Neural crest cell (in vitro differentiated cells): ENCODE results near the gene GABRR2. TPM values are rescaled to one million over a fixed set of nuclear protein-coding genes. Genes with fewer than 3 reads are reported as not detected.
A peak's percentile ranks its signal among the peaks of the same experiment; 100 is the strongest.

Experiments used
- DNase-seq: peaks from one replicate; pipeline ENCODE4 v3.0.0; 2021; ENCODE audit warnings: low read depth, mixed read lengths, low spot score
- H3K27ac Mint-ChIP-seq: one replicate; pipeline ENCODE4 v1.8.0; 2021; ENCODE audit warnings: mild to moderate bottlenecking, mixed read lengths; ENCODE audit not compliant: unreplicated experiment
- H3K27me3 Mint-ChIP-seq: 2 replicates; pipeline ENCODE4 v1.8.0; 2021; ENCODE audit warnings: low read depth, mild to moderate bottlenecking, mixed read lengths
- H3K36me3 Mint-ChIP-seq: 2 replicates; pipeline ENCODE4 v1.8.0; 2021; ENCODE audit warnings: low read depth, mild to moderate bottlenecking, mixed read lengths
- H3K4me1 Mint-ChIP-seq: 2 replicates; pipeline ENCODE4 v1.8.0; 2021; ENCODE audit warnings: mixed read lengths
- H3K4me3 Mint-ChIP-seq: one replicate; pipeline ENCODE4 v1.8.0; 2021; ENCODE audit warnings: mild to moderate bottlenecking, mixed read lengths
- H3K9me3 Mint-ChIP-seq: 2 replicates; pipeline ENCODE4 v1.8.0; 2021; ENCODE audit warnings: mixed read lengths
- total RNA-seq: library from RNA; stranded (reverse); gene quantifications from 2 replicates; pipeline ENCODE4 v1.2.1, GENCODE V29; 2021
- TF ChIP-seq, protein P1 (sequence below): fragments of 200-600 bp; sonication (generic); conservative IDR thresholded peaks from 2 replicates; pipeline ENCODE4 v1.5.0; 2021; ENCODE audit warnings: antibody characterized with exemption, mild to moderate bottlenecking

The GABRR2 gene
- total RNA-seq, 1 donor from 2014 or later, result 0.51 TPM

GRCh38 chr6:89250239-89250638 lies 64.9 kb downstream of the GABRR2 start:
- Mint-ChIP-seq H3K27me3 (no peaks in the 10 kb centered on the region), H3K9me3 (no peaks in the 10 kb centered on the region), H3K4me3 (no peak overlapping the region), H3K27ac (no peak overlapping the region), H3K36me3 (no peaks in the 10 kb centered on the region), H3K4me1 (no peaks in the 10 kb centered on the region)
- TF ChIP-seq, protein P1, sequence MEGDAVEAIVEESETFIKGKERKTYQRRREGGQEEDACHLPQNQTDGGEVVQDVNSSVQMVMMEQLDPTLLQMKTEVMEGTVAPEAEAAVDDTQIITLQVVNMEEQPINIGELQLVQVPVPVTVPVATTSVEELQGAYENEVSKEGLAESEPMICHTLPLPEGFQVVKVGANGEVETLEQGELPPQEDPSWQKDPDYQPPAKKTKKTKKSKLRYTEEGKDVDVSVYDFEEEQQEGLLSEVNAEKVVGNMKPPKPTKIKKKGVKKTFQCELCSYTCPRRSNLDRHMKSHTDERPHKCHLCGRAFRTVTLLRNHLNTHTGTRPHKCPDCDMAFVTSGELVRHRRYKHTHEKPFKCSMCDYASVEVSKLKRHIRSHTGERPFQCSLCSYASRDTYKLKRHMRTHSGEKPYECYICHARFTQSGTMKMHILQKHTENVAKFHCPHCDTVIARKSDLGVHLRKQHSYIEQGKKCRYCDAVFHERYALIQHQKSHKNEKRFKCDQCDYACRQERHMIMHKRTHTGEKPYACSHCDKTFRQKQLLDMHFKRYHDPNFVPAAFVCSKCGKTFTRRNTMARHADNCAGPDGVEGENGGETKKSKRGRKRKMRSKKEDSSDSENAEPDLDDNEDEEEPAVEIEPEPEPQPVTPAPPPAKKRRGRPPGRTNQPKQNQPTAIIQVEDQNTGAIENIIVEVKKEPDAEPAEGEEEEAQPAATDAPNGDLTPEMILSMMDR, result no peak
- DNase-seq, result no peak

GRCh38 chr6:89244241-89244985 lies 70.7 kb downstream of the GABRR2 start:
- no peaks in the 10 kb centered on the region for H3K9me3 Mint-ChIP-seq
- peaks cover 20% of the 10 kb centered on the region for H3K4me1 Mint-ChIP-seq
- H3K27me3 Mint-ChIP-seq, result no peaks in the 10 kb centered on the region
- H3K36me3 Mint-ChIP-seq, result no peaks in the 10 kb centered on the region
- TF ChIP-seq, protein P1, result no peak
- no peak overlapping the region for H3K4me3 Mint-ChIP-seq
- DNase-seq, result no peak
- no peak overlapping the region for H3K27ac Mint-ChIP-seq

- no peaks in the 10 kb centered on the region for H3K27me3 Mint-ChIP-seq
- no peaks in the 10 kb centered on the region for H3K36me3 Mint-ChIP-seq
- no peak overlapping the region for H3K4me3 Mint-ChIP-seq
- H3K9me3 Mint-ChIP-seq, result no peaks in the 10 kb centered on the region
- DNase-seq, result no peak
- H3K4me1 Mint-ChIP-seq, result peaks cover 20% of the 10 kb centered on the region
- H3K27ac Mint-ChIP-seq, result no peak overlapping the region
- TF ChIP-seq, protein P1, result no peak
These were observed 71.8 kb downstream of the GABRR2 start for GRCh38 chr6:89243331-89243629.

DNA sequence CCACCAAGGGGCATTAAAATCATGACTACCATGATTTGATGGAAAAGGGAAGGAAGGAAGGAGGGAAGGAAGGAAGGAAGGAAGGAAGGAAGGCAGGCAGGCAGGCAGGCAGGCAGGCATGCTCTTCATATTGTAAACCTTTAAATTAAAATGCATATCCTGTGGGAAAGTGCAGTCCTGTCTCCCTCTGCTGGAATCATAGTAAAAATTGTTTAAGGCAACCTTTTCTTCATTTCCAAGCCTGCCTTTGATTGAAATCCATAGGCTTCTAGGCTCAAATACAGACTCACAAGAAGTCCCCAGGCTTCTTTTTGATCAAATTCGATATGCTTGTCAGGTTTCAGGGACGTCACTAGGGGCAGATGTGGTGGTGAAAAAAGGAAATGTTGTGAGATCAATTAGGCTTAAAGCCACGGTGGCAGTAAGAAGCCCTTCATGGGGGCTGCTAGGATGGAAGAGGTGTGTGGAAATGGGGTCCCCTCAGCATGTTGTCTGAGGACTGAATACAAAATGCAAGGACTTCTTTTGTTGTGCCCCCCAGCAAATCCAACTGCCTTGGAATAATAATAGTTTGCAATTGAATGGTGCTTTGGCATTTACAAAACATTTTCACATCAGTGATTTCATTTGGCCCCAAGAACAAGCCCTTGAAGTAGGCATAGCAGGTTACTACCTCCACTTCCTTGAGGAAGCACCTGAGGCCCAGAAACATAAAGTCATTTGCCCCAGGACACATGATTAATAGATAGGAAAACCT lies 72.3 kb downstream of the GABRR2 start:
- Mint-ChIP-seq H3K9me3 (no peaks in the 10 kb centered on the region), H3K4me1 (peaks cover 20% of the 10 kb centered on the region), H3K36me3 (no peaks in the 10 kb centered on the region), H3K27ac (peak overlapping the region; percentile 84), H3K27me3 (no peaks in the 10 kb centered on the region), H3K4me3 (no peak overlapping the region)
- TF ChIP-seq, protein P1, result peak; percentile 72
- peak; percentile 8 for DNase-seq

DNA sequence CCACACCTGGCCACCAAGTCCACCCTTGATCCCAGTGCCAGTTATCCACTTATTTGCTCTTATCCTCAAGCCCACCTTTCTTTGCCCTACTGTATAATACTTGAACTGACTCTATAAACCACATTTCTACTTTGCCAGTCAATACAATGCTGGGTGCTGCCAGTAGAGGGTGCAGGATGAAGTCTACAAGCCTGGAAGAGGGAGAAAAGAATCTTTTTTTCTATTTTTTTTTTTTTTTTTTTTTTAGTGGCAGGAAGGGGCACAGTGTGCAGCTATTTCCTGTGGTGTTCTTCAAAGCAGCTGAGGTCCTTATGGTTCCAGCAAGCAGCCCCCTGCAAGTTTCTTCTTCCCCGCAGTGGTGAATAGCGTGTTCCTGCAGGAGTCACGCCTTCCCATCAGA lies 75.8 kb downstream of the GABRR2 start:
- Mint-ChIP-seq H3K27ac (no peak overlapping the region), H3K4me3 (no peak overlapping the region), H3K27me3 (no peaks in the 10 kb centered on the region), H3K36me3 (peaks cover 3% of the 10 kb centered on the region), H3K9me3 (peaks cover 4% of the 10 kb centered on the region), H3K4me1 (peaks cover 20% of the 10 kb centered on the region)
- TF ChIP-seq, protein P1, result peak; percentile 54
- no peak for DNase-seq
